NT2/D1 (cell line): ENCODE results near the gene USP7.

Experiments
- SUZ12 ChIP-seq: IDR thresholded peaks from 2 replicates; pipeline ENCODE4 v1.6.1; 2011; ENCODE audit not compliant: insufficient read length, insufficient read depth; ENCODE audit errors: extremely low read depth
- YY1 ChIP-seq: IDR thresholded peaks from 2 replicates; pipeline ENCODE4 v1.6.1; 2011; ENCODE audit not compliant: insufficient read length, insufficient read depth
- ZNF274 ChIP-seq: IDR thresholded peaks from 2 replicates; pipeline ENCODE4 v1.6.1; 2011; ENCODE audit warnings: mild to moderate bottlenecking, low read depth, low read length

GRCh38 chr16:8882725-8883377 is 80.9 kb downstream of the USP7 start:
- no peak for TF ChIP-seq YY1
- TF ChIP-seq SUZ12, result no peak
- TF ChIP-seq ZNF274, result no peak
